OCI-LY1 (cell line): Measurements from ENCODE around the gene SULT2B1.

Experiments
- EZH2 ChIP-seq: fragments of 200-600 bp; sonication (generic), shearing (Covaris generic); IDR thresholded peaks from 2 replicates; pipeline ENCODE4 v1.8.0; 2017; ENCODE audit warnings: borderline replicate concordance, mixed run types, mild to moderate bottlenecking, antibody characterized with exemption, low read length, moderate library complexity, mixed read lengths
- TF ChIP-seq, protein P1 (sequence below): fragments of 200-600 bp; sonication (generic), shearing (Covaris generic); IDR thresholded peaks from 2 replicates; pipeline ENCODE4 v1.5.1; 2017; ENCODE audit warnings: mild to moderate bottlenecking, antibody characterized with exemption, low read length, moderate library complexity, mixed read lengths

DNA sequence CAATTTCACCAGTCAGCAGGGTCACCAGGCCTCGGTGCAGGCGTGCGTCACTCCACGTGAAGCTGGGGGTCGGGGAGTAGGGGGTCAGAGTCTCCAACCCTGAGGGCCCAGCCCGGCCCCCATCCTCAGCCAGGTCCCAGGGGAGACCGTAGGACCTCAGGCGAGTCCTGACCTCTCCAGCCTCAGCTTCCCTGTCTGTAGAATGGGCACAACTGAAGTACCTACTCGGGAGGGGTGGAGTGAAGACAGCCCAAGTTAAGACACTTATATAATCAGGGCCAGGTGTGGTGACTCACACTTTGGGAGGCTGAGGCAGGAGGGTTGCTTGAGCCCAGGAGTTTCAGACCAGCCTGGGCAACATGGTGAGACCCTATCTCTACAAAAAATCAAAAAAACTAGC is 51.9 kb downstream of the SULT2B1 start:
- TF ChIP-seq, protein P1, sequence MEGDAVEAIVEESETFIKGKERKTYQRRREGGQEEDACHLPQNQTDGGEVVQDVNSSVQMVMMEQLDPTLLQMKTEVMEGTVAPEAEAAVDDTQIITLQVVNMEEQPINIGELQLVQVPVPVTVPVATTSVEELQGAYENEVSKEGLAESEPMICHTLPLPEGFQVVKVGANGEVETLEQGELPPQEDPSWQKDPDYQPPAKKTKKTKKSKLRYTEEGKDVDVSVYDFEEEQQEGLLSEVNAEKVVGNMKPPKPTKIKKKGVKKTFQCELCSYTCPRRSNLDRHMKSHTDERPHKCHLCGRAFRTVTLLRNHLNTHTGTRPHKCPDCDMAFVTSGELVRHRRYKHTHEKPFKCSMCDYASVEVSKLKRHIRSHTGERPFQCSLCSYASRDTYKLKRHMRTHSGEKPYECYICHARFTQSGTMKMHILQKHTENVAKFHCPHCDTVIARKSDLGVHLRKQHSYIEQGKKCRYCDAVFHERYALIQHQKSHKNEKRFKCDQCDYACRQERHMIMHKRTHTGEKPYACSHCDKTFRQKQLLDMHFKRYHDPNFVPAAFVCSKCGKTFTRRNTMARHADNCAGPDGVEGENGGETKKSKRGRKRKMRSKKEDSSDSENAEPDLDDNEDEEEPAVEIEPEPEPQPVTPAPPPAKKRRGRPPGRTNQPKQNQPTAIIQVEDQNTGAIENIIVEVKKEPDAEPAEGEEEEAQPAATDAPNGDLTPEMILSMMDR = no peak
- TF ChIP-seq EZH2 = no peak
